Activated CD4-positive, alpha-beta memory T cell treated with anti-CD3 and anti-CD28 coated beads for 36 hours (primary cell): ENCODE results near the gene TTC4. TPM values are rescaled to one million over a fixed set of nuclear protein-coding genes. Genes with fewer than 3 reads are reported as not detected.

Experiments used
- CTCF ChIA-PET: fragments of 350-600 bp; sonication (Branson Sonifier 250); formaldehyde crosslinking; loops from one replicate; lab custom pipeline; 2021; ENCODE audit warnings: antibody characterized with exemption, inconsistent platforms; lab: Charles Lee
- POLR2A ChIA-PET: fragments of 350-600 bp; sonication (Branson Sonifier 250); formaldehyde crosslinking; loops from one replicate; lab custom pipeline; 2021; ENCODE audit warnings: antibody characterized with exemption; lab: Charles Lee
- DNase-seq: peaks from one replicate; pipeline ENCODE4 v3.0.0-alpha.2; 2020
- H3K27ac Mint-ChIP-seq: one replicate; pipeline ENCODE4 v1.8.0; 2021; ENCODE audit warnings: mixed read lengths
- H3K27me3 Mint-ChIP-seq: one replicate; pipeline ENCODE4 v1.8.0; 2021; ENCODE audit warnings: mixed read lengths
- H3K36me3 Mint-ChIP-seq: one replicate; pipeline ENCODE4 v1.8.0; 2021; ENCODE audit warnings: mixed read lengths
- H3K4me1 Mint-ChIP-seq: one replicate; pipeline ENCODE4 v1.8.0; 2021; ENCODE audit warnings: low read depth, mixed read lengths
- H3K4me3 Mint-ChIP-seq: one replicate; pipeline ENCODE4 v1.8.0; 2021; ENCODE audit warnings: mild to moderate bottlenecking, mixed read lengths
- H3K9me3 Mint-ChIP-seq: one replicate; pipeline ENCODE4 v1.8.0; 2021; ENCODE audit warnings: mixed read lengths
- intact Hi-C: fragments of 100-400 bp; cut with micrococcal nuclease; formaldehyde crosslinking; loops from one replicate; pipeline ENCODE4 v1.15.1; 2023
- total RNA-seq, 2 experiments: library from RNA; stranded (reverse); gene quantifications; one replicate each; pipeline ENCODE4 v1.2.3, GENCODE V29; 2021

TTC4 gene
- total RNA-seq, 2 experiments from 2014 or later: 32.7 to 33.5 TPM

GRCh38 chr1:54706419-54706818 lies 9.2 kb upstream of the TTC4 start:
- intact Hi-C loops: no loop called here
- Mint-ChIP-seq H3K4me3 (no peak overlapping the region), H3K36me3 (no peaks in the 10 kb centered on the region), H3K9me3 (no peaks in the 10 kb centered on the region), H3K27ac (no peak overlapping the region), H3K27me3 (peaks cover 14% of the 10 kb centered on the region), H3K4me1 (no peaks in the 10 kb centered on the region)
- DNase-seq: no peak
- ChIA-PET POLR2A (no interaction called here), CTCF (no interaction called here)

GRCh38 chr1:54708385-54708784 lies 7.3 kb upstream of the TTC4 start:
- DNase-seq: no peak
- no peak overlapping the region for H3K4me3 Mint-ChIP-seq
- intact Hi-C loops: no loop called here
- ChIA-PET POLR2A (no interaction called here), CTCF (interaction anchor here (1.3 kb wide), 1 partner anchor 36 kb away, joined by 3 read pairs; no protein-coding TSS in a partner anchor)
- H3K36me3 Mint-ChIP-seq: no peaks in the 10 kb centered on the region
- H3K4me1 Mint-ChIP-seq: no peaks in the 10 kb centered on the region
- no peaks in the 10 kb centered on the region for H3K9me3 Mint-ChIP-seq
- H3K27ac Mint-ChIP-seq: no peak overlapping the region
- peaks cover 6% of the 10 kb centered on the region for H3K27me3 Mint-ChIP-seq

DNA sequence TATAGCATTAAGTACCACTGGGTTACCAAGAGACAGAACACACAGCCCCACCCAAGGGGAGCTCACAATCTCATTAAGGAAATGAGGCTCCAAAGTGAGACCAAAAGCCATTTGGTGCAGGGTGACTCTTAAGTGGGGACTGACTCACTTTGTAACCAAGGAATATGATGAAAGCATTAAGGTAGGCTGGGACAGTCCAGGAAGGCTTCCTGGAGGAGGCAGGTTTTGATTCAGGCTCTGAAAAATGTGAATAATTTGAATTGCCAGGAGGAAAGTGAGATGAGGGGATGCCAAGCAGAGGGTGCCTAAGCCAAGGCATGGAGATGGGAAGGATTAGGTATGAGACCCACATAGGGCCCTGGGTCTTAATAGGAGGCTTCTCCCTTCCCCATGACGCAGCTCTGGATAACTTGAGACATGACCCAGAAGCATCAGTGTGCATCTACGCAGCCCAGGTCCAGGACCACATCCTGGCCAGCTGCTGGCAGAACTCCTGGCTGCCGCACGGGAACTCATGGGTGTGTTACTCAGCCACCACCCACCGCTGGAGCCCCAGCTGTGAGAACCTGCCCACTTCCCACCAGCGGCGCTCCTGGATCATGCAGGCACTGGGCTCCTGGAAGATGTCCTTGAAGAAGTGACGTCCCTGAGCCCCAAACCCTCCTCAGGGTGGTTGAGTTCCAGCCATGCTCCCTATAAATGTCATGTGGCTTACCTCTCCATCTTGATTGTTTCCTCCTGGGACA lies 5.9 kb upstream of the TTC4 start:
- peaks cover 6% of the 10 kb centered on the region for H3K27me3 Mint-ChIP-seq
- no peak overlapping the region for H3K4me3 Mint-ChIP-seq
- intact Hi-C loops: no loop called here
- CTCF ChIA-PET: no interaction called here
- H3K27ac Mint-ChIP-seq: no peak overlapping the region
- DNase-seq: no peak
- no peaks in the 10 kb centered on the region for H3K9me3 Mint-ChIP-seq
- H3K4me1 Mint-ChIP-seq: no peaks in the 10 kb centered on the region
- POLR2A ChIA-PET: no interaction called here
- no peaks in the 10 kb centered on the region for H3K36me3 Mint-ChIP-seq

DNA sequence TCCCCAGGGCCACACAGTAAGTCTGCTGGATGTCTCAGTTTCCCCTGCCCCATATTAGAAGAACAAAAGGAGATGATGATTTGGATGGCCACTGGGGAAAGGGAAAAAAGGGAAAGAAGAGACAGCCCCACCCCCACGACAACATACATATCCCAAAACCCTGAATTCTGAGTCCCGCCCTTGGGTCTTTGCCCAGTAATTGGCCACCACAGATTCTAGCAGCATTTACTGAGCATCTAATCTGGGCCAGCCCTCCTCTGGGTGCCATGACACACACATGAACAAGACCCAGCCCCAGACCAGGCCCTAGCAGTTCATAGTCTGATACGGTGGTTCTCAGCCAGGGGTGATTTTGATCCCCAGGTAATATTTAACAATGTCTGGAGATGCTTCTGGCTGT lies 5.2 kb upstream of the TTC4 start:
- CTCF ChIA-PET: no interaction called here
- no peak for DNase-seq
- Mint-ChIP-seq H3K4me1 (peaks cover 5% of the 10 kb centered on the region), H3K9me3 (no peaks in the 10 kb centered on the region), H3K4me3 (no peak overlapping the region), H3K27ac (no peak overlapping the region), H3K36me3 (no peaks in the 10 kb centered on the region), H3K27me3 (peaks cover 6% of the 10 kb centered on the region)
- intact Hi-C loops: no loop called here
- POLR2A ChIA-PET: no interaction called here

GRCh38 chr1:54710841-54711240 lies 4.8 kb upstream of the TTC4 start:
- POLR2A ChIA-PET: no interaction called here
- no peak for DNase-seq
- peaks cover 6% of the 10 kb centered on the region for H3K27me3 Mint-ChIP-seq
- H3K4me1 Mint-ChIP-seq: peaks cover 5% of the 10 kb centered on the region
- no peak overlapping the region for H3K4me3 Mint-ChIP-seq
- no peak overlapping the region for H3K27ac Mint-ChIP-seq
- intact Hi-C loops: no loop called here
- CTCF ChIA-PET: no interaction called here
- no peaks in the 10 kb centered on the region for H3K9me3 Mint-ChIP-seq
- no peaks in the 10 kb centered on the region for H3K36me3 Mint-ChIP-seq

DNA sequence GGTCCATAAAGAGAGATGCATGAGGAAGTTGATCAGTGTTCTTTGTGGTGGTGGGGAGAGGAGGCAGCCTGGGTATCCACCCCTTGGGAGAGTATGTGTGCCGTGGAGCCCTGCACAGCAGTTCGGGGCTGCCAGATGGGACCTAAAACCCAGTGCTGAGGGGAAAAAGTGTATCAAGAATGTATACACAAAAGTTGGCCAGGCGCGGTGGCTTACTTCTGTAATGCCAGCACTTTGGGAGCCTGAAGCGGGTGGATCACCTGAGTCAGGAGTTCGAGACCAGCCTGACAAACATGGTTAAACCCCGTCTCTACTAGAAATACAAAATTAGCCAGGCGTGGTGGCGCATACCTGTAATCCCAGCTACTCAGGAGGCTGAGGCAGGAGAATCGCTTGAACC lies 4.1 kb upstream of the TTC4 start:
- Mint-ChIP-seq H3K4me3 (no peak overlapping the region), H3K27me3 (peaks cover 6% of the 10 kb centered on the region), H3K27ac (no peak overlapping the region), H3K9me3 (no peaks in the 10 kb centered on the region), H3K36me3 (no peaks in the 10 kb centered on the region), H3K4me1 (peaks cover 8% of the 10 kb centered on the region)
- DNase-seq: no peak
- ChIA-PET POLR2A (no interaction called here), CTCF (no interaction called here)
- intact Hi-C loops: no loop called here

DNA sequence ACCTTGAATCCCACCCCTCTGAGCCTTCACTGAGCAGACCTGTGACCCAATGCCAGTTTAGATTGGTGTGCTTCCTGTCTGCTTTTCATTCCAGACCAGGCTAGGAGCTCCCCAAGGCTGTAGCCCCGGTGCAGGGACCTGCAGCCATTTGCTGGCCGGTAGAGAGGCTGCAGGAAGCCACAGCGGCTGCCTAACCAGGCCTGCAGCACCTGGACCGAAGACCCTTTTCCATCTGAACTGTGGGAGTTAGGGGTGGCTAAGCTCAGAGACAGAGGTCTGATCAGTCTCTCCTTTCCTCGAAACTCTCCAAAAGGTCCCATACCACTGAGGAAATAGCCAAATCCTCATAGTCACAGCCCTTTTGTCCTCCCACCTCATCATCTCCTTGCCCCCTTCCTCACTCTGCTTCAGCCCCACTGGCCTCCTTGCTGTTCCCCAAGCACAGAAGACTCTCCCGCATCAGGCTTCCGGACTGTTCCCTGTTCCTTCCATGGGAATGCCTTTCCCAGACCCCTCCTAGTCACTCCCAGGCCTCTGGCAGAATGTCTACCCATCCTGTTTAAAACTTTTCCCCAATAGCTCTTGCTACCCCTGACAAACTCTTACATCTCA lies 674 bp upstream of the TTC4 start:
- Mint-ChIP-seq H3K4me1 (peaks cover 30% of the 10 kb centered on the region), H3K9me3 (no peaks in the 10 kb centered on the region), H3K27ac (peak overlapping the region; percentile 92), H3K27me3 (no peaks in the 10 kb centered on the region), H3K4me3 (peak overlapping the region; percentile 82), H3K36me3 (peaks cover 15% of the 10 kb centered on the region)
- DNase-seq: no peak
- intact Hi-C loops: loop anchor here (5.0 kb wide), 2 partner anchors 173 to 483 kb away; no protein-coding TSS in a partner anchor
- CTCF ChIA-PET: interaction anchor here (1.1 to 1.6 kb wide), 3 partner anchors 43 to 87 kb away, joined by 4 to 5 read pairs (median 4); no protein-coding TSS in a partner anchor
- POLR2A ChIA-PET: interaction anchor here (1.1 to 2.2 kb wide), 4 partner anchors 51 to 662 kb away, joined by 3 to 23 read pairs (median 6); partner anchors contain the start of genes TCEANC2, TMEM59 and TTC22

GRCh38 chr1:54716299-54717047 lies 812 bp downstream of the TTC4 start:
- ChIA-PET CTCF (interaction anchor here (0.8 to 2.0 kb wide), 6 partner anchors 44 to 93 kb away, joined by 3 to 18 read pairs (median 5); partner anchors contain the start of genes PARS2 and TTC22), POLR2A (interaction anchor here (0.7 to 2.2 kb wide), 7 partner anchors 16 to 663 kb away, joined by 3 to 23 read pairs (median 4); partner anchors contain the start of genes MRPL37, PARS2, TCEANC2 and TMEM59)
- peak; percentile 33 for DNase-seq

GRCh38 chr1:54721719-54722118 lies 6.1 kb downstream of the TTC4 start:
- peaks cover 65% of the 10 kb centered on the region for H3K36me3 Mint-ChIP-seq
- no peaks in the 10 kb centered on the region for H3K27me3 Mint-ChIP-seq
- CTCF ChIA-PET: interaction anchor here (0.6 to 1.1 kb wide), 2 partner anchors 70 to 243 kb away, joined by 3 to 4 read pairs; no protein-coding TSS in a partner anchor
- H3K9me3 Mint-ChIP-seq: no peaks in the 10 kb centered on the region
- H3K27ac Mint-ChIP-seq: no peak overlapping the region
- H3K4me3 Mint-ChIP-seq: no peak overlapping the region
- peaks cover 23% of the 10 kb centered on the region for H3K4me1 Mint-ChIP-seq
- no peak for DNase-seq
- intact Hi-C loops: no loop called here
- POLR2A ChIA-PET: interaction anchor here (0.7 kb wide), 1 partner anchor 93 kb away, joined by 3 read pairs; no protein-coding TSS in a partner anchor

More at GRCh38 chr1:54716299-54717047, 812 bp downstream of the TTC4 start:
- H3K27me3 Mint-ChIP-seq: no peaks in the 10 kb centered on the region
- H3K4me1 Mint-ChIP-seq: peaks cover 33% of the 10 kb centered on the region
- no peaks in the 10 kb centered on the region for H3K9me3 Mint-ChIP-seq
- peak overlapping the region; percentile 82 for H3K4me3 Mint-ChIP-seq
- peaks cover 20% of the 10 kb centered on the region for H3K36me3 Mint-ChIP-seq
- peak overlapping the region; percentile 92 for H3K27ac Mint-ChIP-seq
- intact Hi-C loops: loop anchor here (1.0 to 5.0 kb wide), 5 partner anchors 48 to 663 kb away; partner anchors contain the start of genes PARS2, TCEANC2 and TMEM59

DNA sequence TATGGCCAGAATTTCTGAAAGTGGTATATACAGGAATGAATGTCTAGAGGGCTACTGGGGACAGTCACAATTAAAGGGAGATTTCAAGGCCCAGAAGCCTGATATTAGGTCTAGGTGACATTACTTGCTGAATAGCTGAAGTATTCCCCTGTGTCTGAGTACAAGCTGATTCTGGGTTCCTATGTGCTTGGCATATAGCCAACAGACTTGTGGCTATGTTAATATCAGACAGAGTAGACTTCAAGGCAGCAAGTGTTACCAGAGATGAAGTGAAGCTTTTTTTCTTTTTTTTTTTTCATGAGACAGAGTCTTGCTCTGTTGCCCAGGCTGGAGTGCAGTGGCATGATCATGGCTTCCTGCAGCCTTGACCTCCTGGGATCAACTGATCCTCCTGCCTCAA lies 8.3 kb downstream of the TTC4 start:
- intact Hi-C loops: no loop called here
- Mint-ChIP-seq H3K4me1 (peaks cover 8% of the 10 kb centered on the region), H3K27ac (no peak overlapping the region), H3K9me3 (no peaks in the 10 kb centered on the region), H3K27me3 (no peaks in the 10 kb centered on the region), H3K36me3 (peaks cover 70% of the 10 kb centered on the region), H3K4me3 (no peak overlapping the region)
- POLR2A ChIA-PET: interaction anchor here (0.6 kb wide), 1 partner anchor 520 kb away, joined by 3 read pairs; no protein-coding TSS in a partner anchor
- CTCF ChIA-PET: interaction anchor here (0.7 to 1.7 kb wide), 2 partner anchors 77 to 360 kb away, joined by 4 to 7 read pairs; partner anchors contain the start of gene TTC22
- no peak for DNase-seq

DNA sequence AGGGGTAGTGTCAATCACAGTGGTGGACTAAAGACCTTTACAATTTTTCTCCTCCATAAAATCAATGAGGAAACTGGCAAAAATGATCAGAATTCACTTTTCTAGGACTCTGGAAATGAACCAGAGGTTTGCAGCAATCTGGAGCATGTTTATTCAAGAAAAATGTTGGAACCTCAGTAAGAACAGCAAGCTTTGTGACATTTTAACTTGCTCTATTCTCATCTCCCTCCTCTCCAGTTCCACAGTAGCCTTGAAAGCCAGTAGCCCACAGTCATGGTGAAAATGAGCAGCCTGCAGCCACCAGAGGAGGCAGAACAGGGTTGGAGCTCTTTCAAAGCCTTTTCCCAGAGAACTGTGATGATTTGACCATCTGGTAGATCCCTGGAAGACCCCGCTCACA lies 9.1 kb downstream of the TTC4 start:
- Mint-ChIP-seq H3K27ac (no peak overlapping the region), H3K4me1 (peaks cover 3% of the 10 kb centered on the region), H3K27me3 (no peaks in the 10 kb centered on the region), H3K4me3 (no peak overlapping the region), H3K36me3 (peaks cover 69% of the 10 kb centered on the region), H3K9me3 (no peaks in the 10 kb centered on the region)
- DNase-seq: no peak
- CTCF ChIA-PET: interaction anchor here (0.7 to 1.7 kb wide), 2 partner anchors 76 to 361 kb away, joined by 4 to 7 read pairs; partner anchors contain the start of gene TTC22
- POLR2A ChIA-PET: no interaction called here
- intact Hi-C loops: no loop called here
